ENCODE data around the gene ABCC4. TPM values are rescaled to one million over a fixed set of nuclear protein-coding genes. Genes with fewer than 3 reads are reported as not detected.
"Not testable (repeated sequence)": the region's sequence is repeated elsewhere in the genome, so short reads cannot be mapped to it uniquely, and the experiment has no call there.

Gene ABCC4
- total RNA-seq, 1 donor from 2014 or later, result 5.4 TPM

- peak in 1 of 2 donors; percentile 5 for DNase-seq (ENCODE audit: low read depth in 2 of 2)
Measured at GRCh38 chr13:95298169-95298965, 2.9 kb downstream of the ABCC4 start.

- peak; percentile 27 to 62 for DNase-seq (ENCODE audit: low read depth in 2 of 2)
Measured at GRCh38 chr13:95296326-95296925, 4.8 kb downstream of the ABCC4 start.

GRCh38 chr13:95295026-95295425 lies 6.2 kb downstream of the ABCC4 start:
- DNase-seq (ENCODE audit: low read depth in 2 of 2), result no peak

GRCh38 chr13:95292622-95293021 lies 8.6 kb downstream of the ABCC4 start:
- no peak for DNase-seq (ENCODE audit: low read depth in 2 of 2)

- DNase-seq (ENCODE audit: low read depth in 2 of 2), result not testable (repeated sequence)
Measured at GRCh38 chr13:95289901-95290300, 11.3 kb downstream of the ABCC4 start.

- peak in 1 of 2 donors; percentile 45 for DNase-seq (ENCODE audit: low read depth in 2 of 2)
Measured at GRCh38 chr13:95289020-95289444, 12.2 kb downstream of the ABCC4 start.

- DNase-seq (ENCODE audit: low read depth in 2 of 2), result no peak
Measured at GRCh38 chr13:95284436-95284835, 16.8 kb downstream of the ABCC4 start.

- no peak for DNase-seq (ENCODE audit: low read depth in 2 of 2)
Measured at GRCh38 chr13:95279016-95279415, 22.2 kb downstream of the ABCC4 start.

GRCh38 chr13:95276037-95276505 lies 25.2 kb downstream of the ABCC4 start:
- no peak for DNase-seq (ENCODE audit: low read depth in 2 of 2)

- DNase-seq (ENCODE audit: low read depth in 2 of 2), result no peak
Measured at GRCh38 chr13:95275322-95276036, 25.8 kb downstream of the ABCC4 start.

GRCh38 chr13:95273592-95274132 lies 27.6 kb downstream of the ABCC4 start:
- DNase-seq (ENCODE audit: low read depth in 2 of 2), result not testable (repeated sequence)

- not testable (repeated sequence) for DNase-seq (ENCODE audit: low read depth in 2 of 2)
Measured at GRCh38 chr13:95272076-95272475, 29.2 kb downstream of the ABCC4 start.

GRCh38 chr13:95269756-95270155 lies 31.5 kb downstream of the ABCC4 start:
- DNase-seq (ENCODE audit: low read depth in 2 of 2), result peak in 1 of 2 donors; percentile 36

- DNase-seq (ENCODE audit: low read depth in 2 of 2), result not testable (repeated sequence)
Measured at GRCh38 chr13:95268343-95269065, 32.7 kb downstream of the ABCC4 start.

- DNase-seq (ENCODE audit: low read depth in 2 of 2), result peak in 1 of 2 donors; percentile 42
Measured at GRCh38 chr13:95267662-95268342, 33.4 kb downstream of the ABCC4 start.

- no peak for DNase-seq (ENCODE audit: low read depth in 2 of 2)
Measured at GRCh38 chr13:95264225-95264624, 37.0 kb downstream of the ABCC4 start.

GRCh38 chr13:95262837-95263384 lies 38.3 kb downstream of the ABCC4 start:
- DNase-seq (ENCODE audit: low read depth in 2 of 2), result no peak

GRCh38 chr13:95261956-95262355 lies 39.3 kb downstream of the ABCC4 start:
- no peak for DNase-seq (ENCODE audit: low read depth in 2 of 2)

GRCh38 chr13:95260031-95260525 lies 41.2 kb downstream of the ABCC4 start:
- DNase-seq (ENCODE audit: low read depth in 2 of 2), result no peak

- no peak for DNase-seq (ENCODE audit: low read depth in 2 of 2)
Measured at GRCh38 chr13:95258619-95259194, 42.5 kb downstream of the ABCC4 start.
